ENCODE results near the gene STAT3.

STAT3 gene

DNA sequence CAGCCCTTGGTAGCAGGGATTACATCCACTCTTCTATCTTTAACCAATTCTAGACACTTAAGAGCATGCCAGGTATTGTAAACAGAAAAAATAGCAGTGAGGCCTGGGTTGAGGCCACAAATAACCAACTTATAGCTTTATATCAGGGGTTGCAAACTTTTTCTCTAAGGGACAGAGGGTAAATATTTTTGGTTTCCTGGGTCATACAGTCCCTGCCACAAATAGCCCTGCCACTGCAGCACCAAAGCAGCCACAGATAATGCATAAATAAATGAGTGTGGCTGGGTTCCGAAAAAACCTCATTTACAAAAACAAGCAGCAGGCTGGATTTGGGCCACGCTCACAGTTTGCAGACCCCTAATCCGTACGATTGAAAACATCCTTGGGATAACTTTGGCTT, 46.7 kb downstream of the STAT3 start:
- in situ Hi-C loops (cut with MboI; ENCODE audit: low sequenced_read_pairs, unreplicated experiment): no loop called here
- no peak for DNase-seq (ENCODE audit: low spot score)
- TF ChIP-seq, protein P1, sequence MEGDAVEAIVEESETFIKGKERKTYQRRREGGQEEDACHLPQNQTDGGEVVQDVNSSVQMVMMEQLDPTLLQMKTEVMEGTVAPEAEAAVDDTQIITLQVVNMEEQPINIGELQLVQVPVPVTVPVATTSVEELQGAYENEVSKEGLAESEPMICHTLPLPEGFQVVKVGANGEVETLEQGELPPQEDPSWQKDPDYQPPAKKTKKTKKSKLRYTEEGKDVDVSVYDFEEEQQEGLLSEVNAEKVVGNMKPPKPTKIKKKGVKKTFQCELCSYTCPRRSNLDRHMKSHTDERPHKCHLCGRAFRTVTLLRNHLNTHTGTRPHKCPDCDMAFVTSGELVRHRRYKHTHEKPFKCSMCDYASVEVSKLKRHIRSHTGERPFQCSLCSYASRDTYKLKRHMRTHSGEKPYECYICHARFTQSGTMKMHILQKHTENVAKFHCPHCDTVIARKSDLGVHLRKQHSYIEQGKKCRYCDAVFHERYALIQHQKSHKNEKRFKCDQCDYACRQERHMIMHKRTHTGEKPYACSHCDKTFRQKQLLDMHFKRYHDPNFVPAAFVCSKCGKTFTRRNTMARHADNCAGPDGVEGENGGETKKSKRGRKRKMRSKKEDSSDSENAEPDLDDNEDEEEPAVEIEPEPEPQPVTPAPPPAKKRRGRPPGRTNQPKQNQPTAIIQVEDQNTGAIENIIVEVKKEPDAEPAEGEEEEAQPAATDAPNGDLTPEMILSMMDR (IDR thresholded peaks at IDR 0.05; ENCODE audit: borderline replicate concordance, control extremely low read depth, extremely low read depth, insufficient read depth, missing control alignments): no peak

DNA sequence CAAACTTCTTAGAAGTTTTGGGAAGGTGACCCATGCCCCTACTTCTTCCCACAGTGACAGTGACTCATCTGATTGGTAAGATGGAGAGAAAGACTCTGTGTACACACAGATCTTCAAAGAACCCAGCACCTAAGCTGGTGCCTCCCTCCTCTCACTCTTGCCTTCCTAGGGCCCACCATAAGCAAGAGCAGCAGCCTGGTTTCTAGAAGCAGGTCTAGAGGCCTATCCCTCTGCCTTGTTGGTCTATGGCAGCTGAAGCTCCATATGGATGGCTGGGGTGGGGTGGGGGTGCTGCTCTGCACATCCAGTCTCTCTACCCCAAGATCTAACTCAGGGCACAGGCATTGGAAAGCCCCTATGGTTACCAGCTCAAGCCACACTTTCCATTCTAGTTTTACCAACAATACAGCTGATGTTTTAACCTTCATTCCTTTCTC, 47.5 kb downstream of the STAT3 start:
- in situ Hi-C loops (cut with MboI; ENCODE audit: low sequenced_read_pairs, unreplicated experiment): no loop called here
- DNase-seq (ENCODE audit: low spot score): no peak
- TF ChIP-seq, protein P1 (IDR thresholded peaks at IDR 0.05; ENCODE audit: borderline replicate concordance, control extremely low read depth, extremely low read depth, insufficient read depth, missing control alignments): no peak

DNA sequence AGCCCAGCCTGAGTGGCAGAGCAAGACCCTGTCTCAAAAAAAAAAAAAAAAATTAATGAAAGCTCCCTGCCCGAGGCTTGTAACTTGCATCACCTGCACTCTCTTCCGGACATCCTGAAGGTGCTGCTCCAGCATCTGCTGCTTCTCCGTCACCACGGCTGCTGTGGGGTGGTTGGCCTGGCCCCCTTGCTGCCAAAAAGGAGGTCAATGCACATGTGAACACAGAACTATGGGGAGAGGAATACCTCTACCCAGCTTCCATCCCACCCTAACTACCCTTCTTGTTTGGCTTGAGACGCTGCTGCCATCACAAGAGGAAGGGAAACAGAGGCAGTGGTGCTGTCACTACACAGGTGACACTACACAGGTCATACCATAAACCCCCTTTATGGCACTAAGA, 49.0 kb downstream of the STAT3 start:
- TF ChIP-seq, protein P1 (IDR thresholded peaks at IDR 0.05; ENCODE audit: borderline replicate concordance, control extremely low read depth, extremely low read depth, insufficient read depth, missing control alignments): no peak
- DNase-seq (ENCODE audit: low spot score): no peak
- in situ Hi-C loops (cut with MboI; ENCODE audit: low sequenced_read_pairs, unreplicated experiment): no loop called here

DNA sequence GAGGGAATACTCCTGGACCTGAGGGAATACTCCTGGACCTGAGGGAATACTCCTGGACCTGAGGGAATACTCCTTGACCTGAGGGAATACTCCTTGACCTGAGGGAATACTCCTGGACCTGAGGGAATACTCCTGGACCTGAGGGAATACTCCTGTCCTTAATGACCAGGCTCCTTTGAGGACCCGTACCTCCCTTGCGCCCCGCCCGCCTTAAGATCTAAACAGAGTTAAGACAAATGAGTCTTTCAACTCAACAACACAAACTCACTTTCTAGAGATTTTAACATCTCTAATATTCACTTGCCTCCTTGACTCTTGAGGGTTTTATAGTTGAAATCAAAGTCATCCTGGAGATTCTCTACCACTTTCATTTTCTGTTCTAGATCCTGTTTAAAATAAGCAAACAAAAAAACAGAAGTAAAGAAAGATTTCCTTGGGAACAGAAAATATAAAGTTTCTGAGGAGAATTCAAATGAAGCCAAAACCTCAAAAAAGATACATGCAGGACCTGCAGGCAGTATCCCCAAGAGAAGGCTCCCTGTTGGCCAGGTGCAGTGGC, 49.7 kb downstream of the STAT3 start:
- DNase-seq (ENCODE audit: low spot score): no peak
- TF ChIP-seq, protein P1 (IDR thresholded peaks at IDR 0.05; ENCODE audit: borderline replicate concordance, control extremely low read depth, extremely low read depth, insufficient read depth, missing control alignments): no peak
- in situ Hi-C loops (cut with MboI; ENCODE audit: low sequenced_read_pairs, unreplicated experiment): no loop called here

DNA sequence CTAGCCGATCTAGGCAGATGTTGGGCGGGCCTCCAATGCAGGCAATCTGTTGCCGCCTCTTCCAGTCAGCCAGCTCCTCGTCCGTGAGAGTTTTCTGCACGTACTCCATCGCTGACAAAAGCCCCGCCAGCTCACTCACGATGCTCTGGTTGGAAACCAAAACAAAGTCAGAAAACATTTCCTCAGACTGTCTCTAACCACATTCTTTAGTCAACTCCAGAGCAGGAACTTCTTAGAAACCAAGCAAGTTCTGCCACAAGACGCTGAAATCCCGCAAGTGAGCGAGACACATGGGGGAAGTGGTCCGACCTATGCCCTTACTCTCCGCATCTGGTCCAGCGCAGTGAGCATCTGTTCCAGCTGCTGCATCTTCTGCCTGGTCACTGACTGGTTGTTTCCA, 50.8 kb downstream of the STAT3 start:
- TF ChIP-seq, protein P1 (IDR thresholded peaks at IDR 0.05; ENCODE audit: borderline replicate concordance, control extremely low read depth, extremely low read depth, insufficient read depth, missing control alignments): no peak
- in situ Hi-C loops (cut with MboI; ENCODE audit: low sequenced_read_pairs, unreplicated experiment): no loop called here
- peak; percentile 75 for DNase-seq (ENCODE audit: low spot score)

DNA sequence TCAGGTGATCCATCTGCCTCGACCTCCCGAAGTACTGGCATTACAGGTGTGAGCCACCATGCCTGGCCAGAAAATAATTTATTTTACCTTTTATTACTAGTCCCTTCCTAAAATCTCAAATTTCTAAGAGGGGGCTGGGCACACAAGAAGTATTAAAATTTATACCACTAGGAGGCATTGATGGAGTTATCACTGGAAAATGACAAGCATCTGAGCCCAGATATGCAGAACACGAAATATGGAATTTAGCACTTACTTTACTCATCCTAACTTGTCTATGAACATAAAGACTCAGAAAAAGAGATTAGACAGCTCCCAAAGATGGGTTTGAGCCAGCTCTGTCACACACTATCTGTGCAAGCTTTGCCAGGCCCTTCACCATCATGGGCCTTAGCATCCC, 53.6 kb downstream of the STAT3 start:
- in situ Hi-C loops (cut with MboI; ENCODE audit: low sequenced_read_pairs, unreplicated experiment): no loop called here
- TF ChIP-seq, protein P1 (IDR thresholded peaks at IDR 0.05; ENCODE audit: borderline replicate concordance, control extremely low read depth, extremely low read depth, insufficient read depth, missing control alignments): no peak
- DNase-seq (ENCODE audit: low spot score): no peak
